Transverse colon (tissue), 4 donors: ENCODE measurements around the gene RSPH3. TPM values are rescaled to one million over a fixed set of nuclear protein-coding genes. Genes with fewer than 3 reads are reported as not detected.
"Not testable (repeated sequence)": the region's sequence is repeated elsewhere in the genome, so short reads cannot be mapped to it uniquely, and the experiment has no call there.

ENCODE experiments used
- DNase-seq: peaks from one replicate; pipeline ENCODE4 v3.0.0-alpha.2; 2019
- H3K27ac ChIP-seq, 4 donors: fragments of 200-600 bp; sonication (generic); 2 replicates each; pipeline ENCODE4 v1.5.1; 2016 to 2018; ENCODE audit warnings: inconsistent platforms in 4 of 4
- H3K27me3 ChIP-seq: fragments of 200-600 bp; sonication (generic); 2 replicates; pipeline ENCODE4 v1.5.1; 2017; ENCODE audit warnings: inconsistent platforms
- H3K36me3 ChIP-seq, 4 donors: fragments of 200-600 bp; sonication (generic); 2 replicates each; pipeline ENCODE4 v1.5.1; 2017 to 2019; ENCODE audit warnings: inconsistent platforms in 4 of 4
- H3K4me1 ChIP-seq, 4 donors: fragments of 200-600 bp; sonication (generic); 2 replicates each; pipeline ENCODE4 v1.5.1; 2017 to 2020; ENCODE audit warnings: inconsistent platforms in 4 of 4
- H3K4me3 ChIP-seq, 4 donors: fragments of 200-600 bp; sonication (generic); 1 replicate in 1 of 4; 2 replicates in 3 of 4; pipeline versions ENCODE4 v1.5.1 to v1.6.1; 2017 to 2019; ENCODE audit warnings: inconsistent platforms in 4 of 4
- H3K9me3 ChIP-seq, 2 donors: fragments of 200-600 bp; sonication (generic); 2 replicates each; pipeline ENCODE4 v1.5.1; 2017 to 2019; ENCODE audit warnings: inconsistent platforms in 2 of 2
- EP300 ChIP-seq: sonication (generic); formaldehyde crosslinking; IDR thresholded peaks from one replicate; pipeline ENCODE4 v1.6.1; 2017; ENCODE audit warnings: antibody characterized with exemption, low read depth
- POLR2A ChIP-seq: fragments of 450-650 bp; IDR thresholded peaks from one replicate; pipeline ENCODE4 v1.6.1; 2016; ENCODE audit warnings: antibody characterized with exemption, mild to moderate bottlenecking, moderate library complexity
- POLR2AphosphoS5 ChIP-seq, 3 donors: sonication (generic); formaldehyde crosslinking; IDR thresholded peaks; one replicate each; pipeline ENCODE4 v1.6.1; 2016; ENCODE audit warnings: antibody characterized with exemption in 3 of 3
- whole genome bisulfite sequencing, 2 donors: methylation state at CpG; one replicate each; pipeline ENCODE4 v1.1.5; 2018; ENCODE audit warnings: low coverage in 1 of 2; 5-methylcytosine and 5-hydroxymethylcytosine counted together
- in situ Hi-C, 4 donors: fragments of 200-750 bp; cut with MboI; loops; one replicate each; pipeline versions ENCODE4 v1.15.0 to v1.15.1; 2017; ENCODE audit warnings: low sequenced_read_pairs in 3 of 4, low pct_ligation_motif_present in 1 of 4, low pct_unique_long_range_greater_than_20kb in 1 of 4
- intact Hi-C: fragments of 100-400 bp; cut with DNase I; formaldehyde crosslinking; loops from one replicate; pipeline ENCODE4 v1.15.1; 2023; ENCODE audit warnings: low total_unique reads
- total RNA-seq, 4 donors: library from RNA; depleted of rRNA; stranded (reverse); fragments of >200 nt; gene quantifications; one replicate each; pipeline ENCODE4 v1.1.0, GENCODE V29; 2016
- TF ChIP-seq, protein P1 (sequence below), 5 experiments: fragments of 200-600 bp in 3 of 5; fragments of 450-650 bp in 2 of 5; sonication (generic) in 3 of 5; IDR thresholded peaks; 1 replicate in 2 of 5; 2 replicates in 3 of 5; pipeline ENCODE4 v1.5.1; 2016 to 2017; ENCODE audit warnings: antibody characterized with exemption in 5 of 5, inconsistent platforms in 3 of 5, mild to moderate bottlenecking in 2 of 5, moderate library complexity in 1 of 5

Gene RSPH3
- total RNA-seq, 4 donors from 2014 or later = 13.3 to 24.1 (median 23.5) TPM

- no peaks in the 10 kb centered on the region for H3K36me3 ChIP-seq
- WGBS, 2 donors = 97% methylated on average over 2 of the region's 2 CpGs; no CpG with 5 or more reads in 1 of the 2 donors
- H3K4me1 ChIP-seq = peaks cover 0 to 9% (median 0%) of the 10 kb centered on the region in 4 donors
- no peak for DNase-seq
- TF ChIP-seq POLR2AphosphoS5 (IDR thresholded peaks at IDR 0.05) (no peak), POLR2A (no peak), EP300 (no peak)
- H3K27me3 ChIP-seq = no peaks in the 10 kb centered on the region
- H3K27ac ChIP-seq = no peak overlapping the region
- intact Hi-C loops (no loop called here), in situ Hi-C loops (loop anchor here in 1 of 4 donors (25.0 kb wide), 1 partner anchor 779 kb away; no protein-coding TSS in a partner anchor)
- no peaks in the 10 kb centered on the region for H3K9me3 ChIP-seq
- no peak overlapping the region for H3K4me3 ChIP-seq
These were observed 8.8 kb downstream of the RSPH3 start for GRCh38 chr6:158991017-158991723.

- WGBS, 2 donors = 90 to 100% methylated on average over 2 of the region's 2 CpGs
- H3K9me3 ChIP-seq, H3K4me3 ChIP-seq, DNase-seq, H3K27me3 ChIP-seq, intact Hi-C loops, H3K36me3 ChIP-seq, H3K27ac ChIP-seq, H3K4me1 ChIP-seq: not testable (repeated sequence)
- in situ Hi-C loops = loop anchor here in 1 of 4 donors (25.0 kb wide), 1 partner anchor 777 kb away; no protein-coding TSS in a partner anchor
These were observed 10.3 kb downstream of the RSPH3 start for GRCh38 chr6:158989711-158990110.

DNA sequence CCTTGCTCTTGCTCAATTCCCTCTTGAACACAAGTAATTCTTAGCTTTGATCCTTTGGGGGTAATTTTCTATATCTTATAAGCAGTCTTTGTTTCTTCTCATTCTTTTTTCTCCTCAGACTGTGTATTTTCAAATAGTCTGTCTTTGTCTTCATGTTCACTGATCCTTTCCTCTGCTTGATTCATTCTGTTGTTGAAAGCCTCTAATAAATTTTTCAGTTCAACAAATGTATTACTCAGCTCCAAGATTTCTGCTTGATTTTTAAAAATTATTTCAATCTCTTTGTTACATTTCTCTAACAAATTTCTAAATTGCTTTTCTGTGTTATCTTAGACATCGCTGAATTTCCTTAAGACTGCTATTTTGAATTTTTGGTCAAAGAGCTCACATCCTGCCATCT is 11.5 kb downstream of the RSPH3 start:
- TF ChIP-seq, protein P1, sequence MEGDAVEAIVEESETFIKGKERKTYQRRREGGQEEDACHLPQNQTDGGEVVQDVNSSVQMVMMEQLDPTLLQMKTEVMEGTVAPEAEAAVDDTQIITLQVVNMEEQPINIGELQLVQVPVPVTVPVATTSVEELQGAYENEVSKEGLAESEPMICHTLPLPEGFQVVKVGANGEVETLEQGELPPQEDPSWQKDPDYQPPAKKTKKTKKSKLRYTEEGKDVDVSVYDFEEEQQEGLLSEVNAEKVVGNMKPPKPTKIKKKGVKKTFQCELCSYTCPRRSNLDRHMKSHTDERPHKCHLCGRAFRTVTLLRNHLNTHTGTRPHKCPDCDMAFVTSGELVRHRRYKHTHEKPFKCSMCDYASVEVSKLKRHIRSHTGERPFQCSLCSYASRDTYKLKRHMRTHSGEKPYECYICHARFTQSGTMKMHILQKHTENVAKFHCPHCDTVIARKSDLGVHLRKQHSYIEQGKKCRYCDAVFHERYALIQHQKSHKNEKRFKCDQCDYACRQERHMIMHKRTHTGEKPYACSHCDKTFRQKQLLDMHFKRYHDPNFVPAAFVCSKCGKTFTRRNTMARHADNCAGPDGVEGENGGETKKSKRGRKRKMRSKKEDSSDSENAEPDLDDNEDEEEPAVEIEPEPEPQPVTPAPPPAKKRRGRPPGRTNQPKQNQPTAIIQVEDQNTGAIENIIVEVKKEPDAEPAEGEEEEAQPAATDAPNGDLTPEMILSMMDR (IDR thresholded peaks at IDR 0.05) = no peak
- 97 to 100% methylated on average over 1 of the region's 1 CpG for WGBS, 2 donors
- Histone ChIP-seq H3K27me3 (no peaks in the 10 kb centered on the region), H3K36me3 (no peaks in the 10 kb centered on the region), H3K4me3 (no peak overlapping the region), H3K9me3 (no peaks in the 10 kb centered on the region), H3K4me1 (no peaks in the 10 kb centered on the region), H3K27ac (no peak overlapping the region)
- intact Hi-C loops (no loop called here), in situ Hi-C loops (loop anchor here in 1 of 4 donors (25.0 kb wide), 1 partner anchor 776 kb away; no protein-coding TSS in a partner anchor)
- DNase-seq = no peak

- no peak overlapping the region for H3K4me3 ChIP-seq
- DNase-seq = no peak
- in situ Hi-C loops (loop anchor here in 1 of 4 donors (25.0 kb wide), 1 partner anchor 775 kb away; no protein-coding TSS in a partner anchor), intact Hi-C loops (no loop called here)
- 88 to 100% methylated on average over 1 of the region's 1 CpG for WGBS, 2 donors
- H3K27ac ChIP-seq = no peak overlapping the region
- TF ChIP-seq POLR2AphosphoS5 (IDR thresholded peaks at IDR 0.05) = no peak
- H3K36me3 ChIP-seq = peaks cover 0 to 3% (median 0%) of the 10 kb centered on the region in 4 donors
- no peaks in the 10 kb centered on the region for H3K4me1 ChIP-seq
- no peaks in the 10 kb centered on the region for H3K9me3 ChIP-seq
- no peaks in the 10 kb centered on the region for H3K27me3 ChIP-seq
These were observed 12.3 kb downstream of the RSPH3 start for GRCh38 chr6:158987657-158988056.

- Histone ChIP-seq H3K9me3 (no peaks in the 10 kb centered on the region), H3K27me3 (no peaks in the 10 kb centered on the region), H3K4me1 (no peaks in the 10 kb centered on the region), H3K36me3 (peaks cover 0 to 21% (median 7%) of the 10 kb centered on the region in 4 donors), H3K27ac (no peak overlapping the region), H3K4me3 (no peak overlapping the region)
- intact Hi-C loops = no loop called here
- no peak for DNase-seq
- WGBS, 2 donors = 98% methylated on average over 3 of the region's 3 CpGs; no CpG with 5 or more reads in 1 of the 2 donors
- in situ Hi-C loops = loop anchor here in 3 of 4 donors (10.0 to 25.0 kb wide), 4 partner anchors 184 to 766 kb away; no protein-coding TSS in a partner anchor
- TF ChIP-seq, protein P1 (IDR thresholded peaks at IDR 0.05) = no peak
- TF ChIP-seq POLR2A = no peak
- no peak for TF ChIP-seq POLR2AphosphoS5 (IDR thresholded peaks at IDR 0.05)
- TF ChIP-seq EP300 = no peak
These were observed 21.2 kb downstream of the RSPH3 start for GRCh38 chr6:158978757-158979156.
